OCI-LY7 (cell line): ENCODE measurements around the gene OPCML.

Experiments used
- CTCF ChIP-seq: fragments of 200-600 bp; sonication (generic); conservative IDR thresholded peaks from 2 replicates; pipeline ENCODE4 v1.5.1; 2014; ENCODE audit warnings: mild to moderate bottlenecking, antibody characterized with exemption, low read length, moderate library complexity, mixed read lengths
- EZH2phosphoT487 ChIP-seq: fragments of 200-600 bp; sonication (generic); IDR thresholded peaks from 2 replicates; pipeline ENCODE4 v1.6.1; 2018; ENCODE audit warnings: low read depth, borderline replicate concordance, mild to moderate bottlenecking, mixed run types, antibody characterized with exemption, low read length, moderate library complexity, mixed read lengths

GRCh38 chr11:133385781-133386180 is 146.5 kb downstream of the OPCML start:
- TF ChIP-seq EZH2phosphoT487 = no peak
- no peak for TF ChIP-seq CTCF
